ENCODE measurements around the gene ZNF831.

- TF ChIP-seq CTCF (IDR thresholded peaks at IDR 0.05) (no peak), POLR2AphosphoS5 (IDR thresholded peaks at IDR 0.05) (no peak), POLR2A (IDR thresholded peaks at IDR 0.05) (no peak)
Measured at GRCh38 chr20:59246691-59247400, 83.2 kb downstream of the ZNF831 start.
